ENCODE data around the gene CAMK2A.

The CAMK2A gene

GRCh38 chr5:150296496-150296895, 6.9 kb upstream of the CAMK2A start (continued):
- TF ChIP-seq, protein P1, sequence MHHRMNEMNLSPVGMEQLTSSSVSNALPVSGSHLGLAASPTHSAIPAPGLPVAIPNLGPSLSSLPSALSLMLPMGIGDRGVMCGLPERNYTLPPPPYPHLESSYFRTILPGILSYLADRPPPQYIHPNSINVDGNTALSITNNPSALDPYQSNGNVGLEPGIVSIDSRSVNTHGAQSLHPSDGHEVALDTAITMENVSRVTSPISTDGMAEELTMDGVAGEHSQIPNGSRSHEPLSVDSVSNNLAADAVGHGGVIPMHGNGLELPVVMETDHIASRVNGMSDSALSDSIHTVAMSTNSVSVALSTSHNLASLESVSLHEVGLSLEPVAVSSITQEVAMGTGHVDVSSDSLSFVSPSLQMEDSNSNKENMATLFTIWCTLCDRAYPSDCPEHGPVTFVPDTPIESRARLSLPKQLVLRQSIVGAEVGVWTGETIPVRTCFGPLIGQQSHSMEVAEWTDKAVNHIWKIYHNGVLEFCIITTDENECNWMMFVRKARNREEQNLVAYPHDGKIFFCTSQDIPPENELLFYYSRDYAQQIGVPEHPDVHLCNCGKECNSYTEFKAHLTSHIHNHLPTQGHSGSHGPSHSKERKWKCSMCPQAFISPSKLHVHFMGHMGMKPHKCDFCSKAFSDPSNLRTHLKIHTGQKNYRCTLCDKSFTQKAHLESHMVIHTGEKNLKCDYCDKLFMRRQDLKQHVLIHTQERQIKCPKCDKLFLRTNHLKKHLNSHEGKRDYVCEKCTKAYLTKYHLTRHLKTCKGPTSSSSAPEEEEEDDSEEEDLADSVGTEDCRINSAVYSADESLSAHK (tag by site-specific recombination; IDR thresholded peaks at IDR 0.05): no peak
- TF ChIP-seq ZFP37 (tag by site-specific recombination; IDR thresholded peaks at IDR 0.05): no peak
- no peak for TF ChIP-seq ZNF155 (tag by site-specific recombination; IDR thresholded peaks at IDR 0.05)

GRCh38 chr5:150295741-150296486, 6.3 kb upstream of the CAMK2A start:
- no peak overlapping the region for H3K27ac ChIP-seq (ENCODE audit: extremely low read depth, low read depth, low read length)
- POLR2A ChIA-PET: interaction anchor here (1.1 to 1.8 kb wide), 3 partner anchors 23 to 62 kb away, joined by 4 to 5 read pairs (median 5); partner anchors contain the start of gene TCOF1
- CTCF ChIA-PET: no interaction called here

More at GRCh38 chr5:150295741-150296486, 6.3 kb upstream of the CAMK2A start:
- H3K36me3 ChIP-seq (ENCODE audit: control insufficient read depth in 2 of 2, insufficient read depth in 1 of 2, low read length in 2 of 2): no peaks in the 10 kb centered on the region
- TF ChIP-seq ZNF510 (tag by site-specific recombination; IDR thresholded peaks at IDR 0.05; ENCODE audit: insufficient replicate concordance) (no peak), ZFP69B (tag by site-specific recombination; IDR thresholded peaks at IDR 0.05) (no peak), ZNF629 (tag by site-specific recombination; IDR thresholded peaks at IDR 0.05) (no peak), ZNF473 (tag by site-specific recombination; IDR thresholded peaks at IDR 0.05) (no peak), ZNF16 (tag by site-specific recombination; IDR thresholded peaks at IDR 0.05; ENCODE audit: low read depth) (no peak), EGR2 (tag by site-specific recombination; IDR thresholded peaks at IDR 0.05; ENCODE audit: low read depth) (peak; percentile 80), PATZ1 (tag by site-specific recombination; IDR thresholded peaks at IDR 0.05) (no peak), ZNF600 (tag by site-specific recombination; IDR thresholded peaks at IDR 0.05) (peak; percentile 65; the same call in 1 of the 2 replicates), ZNF621 (tag by site-specific recombination; IDR thresholded peaks at IDR 0.05) (no peak), ZNF223 (tag by site-specific recombination; IDR thresholded peaks at IDR 0.05) (no peak), ZSCAN16 (tag by site-specific recombination; IDR thresholded peaks at IDR 0.05) (no peak), GLI4 (tag by site-specific recombination; IDR thresholded peaks at IDR 0.05) (no peak), GFI1B (tag by site-specific recombination; IDR thresholded peaks at IDR 0.05) (no peak), BCL6B (tag by site-specific recombination; IDR thresholded peaks at IDR 0.05) (no peak), ZFHX2 (tag by site-specific recombination; conservative IDR thresholded peaks at IDR 0.05) (peak; percentile 70), ZNF791 (tag by site-specific recombination; IDR thresholded peaks at IDR 0.05) (no peak), SP3 (tag by site-specific recombination; IDR thresholded peaks at IDR 0.05) (no peak), YY2 (tag by site-specific recombination; IDR thresholded peaks at IDR 0.05) (no peak)
- TF ChIP-seq, protein P2, sequence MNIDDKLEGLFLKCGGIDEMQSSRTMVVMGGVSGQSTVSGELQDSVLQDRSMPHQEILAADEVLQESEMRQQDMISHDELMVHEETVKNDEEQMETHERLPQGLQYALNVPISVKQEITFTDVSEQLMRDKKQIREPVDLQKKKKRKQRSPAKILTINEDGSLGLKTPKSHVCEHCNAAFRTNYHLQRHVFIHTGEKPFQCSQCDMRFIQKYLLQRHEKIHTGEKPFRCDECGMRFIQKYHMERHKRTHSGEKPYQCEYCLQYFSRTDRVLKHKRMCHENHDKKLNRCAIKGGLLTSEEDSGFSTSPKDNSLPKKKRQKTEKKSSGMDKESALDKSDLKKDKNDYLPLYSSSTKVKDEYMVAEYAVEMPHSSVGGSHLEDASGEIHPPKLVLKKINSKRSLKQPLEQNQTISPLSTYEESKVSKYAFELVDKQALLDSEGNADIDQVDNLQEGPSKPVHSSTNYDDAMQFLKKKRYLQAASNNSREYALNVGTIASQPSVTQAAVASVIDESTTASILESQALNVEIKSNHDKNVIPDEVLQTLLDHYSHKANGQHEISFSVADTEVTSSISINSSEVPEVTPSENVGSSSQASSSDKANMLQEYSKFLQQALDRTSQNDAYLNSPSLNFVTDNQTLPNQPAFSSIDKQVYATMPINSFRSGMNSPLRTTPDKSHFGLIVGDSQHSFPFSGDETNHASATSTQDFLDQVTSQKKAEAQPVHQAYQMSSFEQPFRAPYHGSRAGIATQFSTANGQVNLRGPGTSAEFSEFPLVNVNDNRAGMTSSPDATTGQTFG (tag by site-specific recombination; IDR thresholded peaks at IDR 0.05; ENCODE audit: borderline replicate concordance): no peak
- peaks cover 3% of the 10 kb centered on the region; the same call in 1 of the 2 replicates for H3K4me1 ChIP-seq (ENCODE audit: control insufficient read depth, insufficient read depth, low read length)
- H3K9me3 ChIP-seq (ENCODE audit: control insufficient read depth, insufficient read depth, low read depth, low read length): no peaks in the 10 kb centered on the region
- H3K4me3 ChIP-seq (ENCODE audit: low read depth, low read length): no peak overlapping the region

All from HEK293 (cell line).